Right lobe of liver (tissue), 6 donors: ENCODE data around the gene MFSD2A. TPM values are rescaled to one million over a fixed set of nuclear protein-coding genes. Genes with fewer than 3 reads are reported as not detected.
A peak's percentile ranks its signal among the peaks of the same experiment; 100 is the strongest.

Experiments
- ATAC-seq, 4 donors: fragments of 200-7000 bp; cut with Tn5 transposase; one replicate each; pipeline ENCODE4 v1.9.1; 2020; ENCODE audit warnings: mild to moderate bottlenecking in 4 of 4, moderate library complexity in 4 of 4
- DNase-seq, 3 donors: peaks; one replicate each; pipeline ENCODE4 v3.0.0-alpha.2; 2020
- H3K27ac ChIP-seq, 3 donors: fragments of 200-600 bp; one replicate each; pipeline ENCODE4 v1.8.0; 2022
- H3K27me3 ChIP-seq, 2 donors: fragments of 200-600 bp; one replicate each; pipeline ENCODE4 v1.8.0; 2022
- H3K36me3 ChIP-seq, 4 donors: fragments of 200-600 bp; sonication (generic) in 1 of 4; one replicate each; pipeline versions ENCODE4 v1.5.1 to v1.8.0; 2017 to 2022; ENCODE audit warnings: control low read depth in 1 of 4
- H3K4me1 ChIP-seq, 4 donors: fragments of 200-600 bp; sonication (generic) in 1 of 4; one replicate each; pipeline versions ENCODE4 v1.5.1 to v1.8.0; 2017 to 2022; ENCODE audit warnings: control low read depth in 1 of 4
- H3K4me3 ChIP-seq, 3 donors: fragments of 200-600 bp; one replicate each; pipeline ENCODE4 v1.8.0; 2022
- H3K9me3 ChIP-seq, 4 donors: fragments of 200-600 bp; sonication (generic) in 1 of 4; one replicate each; pipeline versions ENCODE4 v1.5.1 to v1.8.0; 2017 to 2022; ENCODE audit warnings: control low read depth in 1 of 4
- POLR2A ChIP-seq: fragments of 450-650 bp; IDR thresholded peaks from one replicate; pipeline ENCODE4 v1.6.1; 2017; ENCODE audit warnings: antibody characterized with exemption, mild to moderate bottlenecking
- WGBS: methylation state at CpG from one replicate; pipeline ENCODE4 v1.1.6; 2018; ENCODE audit warnings: low coverage, low lambda C conversion rate; ENCODE audit not compliant: insufficient coverage; ENCODE audit errors: missing lambda C conversion rate; 5-methylcytosine and 5-hydroxymethylcytosine counted together
- intact Hi-C, 2 donors: fragments of 100-400 bp; cut with DNase I; formaldehyde crosslinking; loops; one replicate each; pipeline versions ENCODE4 v1.11.2 to v1.14.1; 2022
- total RNA-seq, 6 experiments: library from RNA; depleted of rRNA in 2 of 6; stranded (reverse); fragments of >200 nt in 2 of 6; fragmentation: NEBNext Ultra II Directional in 3 of 6; extraction: Animal tissue kit (Norgen Biotek cat#: 25700) in 3 of 6; gene quantifications; one replicate each; pipeline versions ENCODE4 v1.1.0 to v1.2.4, GENCODE V29; 2016 to 2023
- TF ChIP-seq, protein P1 (sequence below), 4 donors: fragments of 200-600 bp in 3 of 4; fragments of 450-650 bp in 1 of 4; IDR thresholded peaks; one replicate each; pipeline versions ENCODE4 v1.5.1 to v1.8.0; 2016 to 2022; ENCODE audit warnings: antibody characterized with exemption in 4 of 4, mild to moderate bottlenecking in 2 of 4
- donor health status: DM: no; HTN: yes; CAD: no.
- donor health status: DM: no; HTN: no; CAD: no.
- donor health status: DM: no; HTN: no; CAD: no.
- donor health status: DM: no; HTN: yes; CAD: no.
- donor health status: DM: no; HTN: yes; CAD: no.

MFSD2A gene
- total RNA-seq, 6 experiments from 2014 or later, result 44.3 to 292 (median 113) TPM

DNA sequence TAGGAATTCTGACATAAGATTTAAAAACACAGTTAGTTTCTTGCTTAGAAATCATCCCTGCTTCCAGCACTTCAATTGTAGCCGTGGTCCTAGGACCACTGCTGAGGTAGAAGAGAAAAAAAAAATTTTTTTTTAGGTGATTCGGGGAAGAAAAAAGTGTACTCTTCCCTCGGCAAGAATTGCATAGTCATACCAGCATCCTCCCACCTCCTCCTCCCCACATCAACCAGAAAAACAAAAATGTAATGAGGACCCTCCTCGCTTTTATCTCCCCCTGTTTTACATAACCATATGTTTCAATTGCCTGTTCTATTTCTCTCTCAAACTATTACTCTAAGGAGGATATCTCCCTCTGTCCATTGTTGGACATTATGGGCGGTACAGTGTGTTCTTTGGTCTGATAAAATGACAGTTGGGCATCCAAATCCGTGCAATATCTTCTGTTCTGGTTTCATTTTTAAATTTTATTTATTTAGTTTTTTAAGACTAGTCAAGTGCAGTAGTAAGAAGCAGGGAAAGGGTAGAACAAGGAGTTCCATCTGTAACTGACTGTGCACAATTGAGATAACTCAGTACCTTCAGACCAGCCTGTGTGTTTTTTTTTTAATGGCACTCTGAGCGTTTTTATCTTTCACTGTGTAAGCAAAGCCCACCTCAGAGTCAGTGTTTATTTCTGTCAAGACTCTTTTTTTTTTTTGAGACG, 10.4 kb upstream of the MFSD2A start:
- H3K9me3 ChIP-seq, result no peaks in the 10 kb centered on the region
- WGBS, result 55% methylated on average over 8 of the region's 8 CpGs
- no peak overlapping the region for H3K27ac ChIP-seq
- intact Hi-C loops, result no loop called here
- no peaks in the 10 kb centered on the region for H3K36me3 ChIP-seq
- TF ChIP-seq, protein P1, sequence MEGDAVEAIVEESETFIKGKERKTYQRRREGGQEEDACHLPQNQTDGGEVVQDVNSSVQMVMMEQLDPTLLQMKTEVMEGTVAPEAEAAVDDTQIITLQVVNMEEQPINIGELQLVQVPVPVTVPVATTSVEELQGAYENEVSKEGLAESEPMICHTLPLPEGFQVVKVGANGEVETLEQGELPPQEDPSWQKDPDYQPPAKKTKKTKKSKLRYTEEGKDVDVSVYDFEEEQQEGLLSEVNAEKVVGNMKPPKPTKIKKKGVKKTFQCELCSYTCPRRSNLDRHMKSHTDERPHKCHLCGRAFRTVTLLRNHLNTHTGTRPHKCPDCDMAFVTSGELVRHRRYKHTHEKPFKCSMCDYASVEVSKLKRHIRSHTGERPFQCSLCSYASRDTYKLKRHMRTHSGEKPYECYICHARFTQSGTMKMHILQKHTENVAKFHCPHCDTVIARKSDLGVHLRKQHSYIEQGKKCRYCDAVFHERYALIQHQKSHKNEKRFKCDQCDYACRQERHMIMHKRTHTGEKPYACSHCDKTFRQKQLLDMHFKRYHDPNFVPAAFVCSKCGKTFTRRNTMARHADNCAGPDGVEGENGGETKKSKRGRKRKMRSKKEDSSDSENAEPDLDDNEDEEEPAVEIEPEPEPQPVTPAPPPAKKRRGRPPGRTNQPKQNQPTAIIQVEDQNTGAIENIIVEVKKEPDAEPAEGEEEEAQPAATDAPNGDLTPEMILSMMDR (IDR thresholded peaks at IDR 0.05), result no peak
- no peak for TF ChIP-seq POLR2A
- H3K27me3 ChIP-seq, result no peaks in the 10 kb centered on the region
- no peak overlapping the region for H3K4me3 ChIP-seq
- H3K4me1 ChIP-seq, result peaks cover 0 to 17% (median 6%) of the 10 kb centered on the region in 4 donors
- DNase-seq (no peak), ATAC-seq (no peak)

DNA sequence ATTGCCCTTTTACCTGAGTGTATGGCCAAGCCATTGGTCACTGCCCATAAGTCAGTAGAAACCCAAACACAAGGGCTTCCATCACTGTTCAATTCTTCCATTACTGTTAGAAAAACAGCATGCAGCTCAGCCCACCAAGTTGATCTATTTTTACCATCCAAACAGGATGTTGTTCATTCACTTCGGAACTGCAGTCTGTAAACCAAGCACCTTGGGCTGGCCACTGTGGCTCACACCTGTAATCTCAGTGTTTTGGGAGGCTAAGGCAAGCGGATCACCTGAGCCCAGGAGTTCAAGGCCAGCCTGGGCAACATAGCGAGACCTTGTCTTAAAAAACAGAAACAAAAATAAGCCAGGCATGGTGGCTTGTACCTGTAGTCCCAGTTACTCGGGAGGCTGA, 8.7 kb upstream of the MFSD2A start:
- Histone ChIP-seq H3K36me3 (no peaks in the 10 kb centered on the region), H3K4me1 (peaks cover 0 to 17% (median 6%) of the 10 kb centered on the region in 4 donors), H3K4me3 (no peak overlapping the region), H3K27me3 (no peaks in the 10 kb centered on the region), H3K27ac (no peak overlapping the region), H3K9me3 (no peaks in the 10 kb centered on the region)
- WGBS, result 43% methylated on average over 2 of the region's 4 CpGs
- DNase-seq (no peak), ATAC-seq (no peak)
- TF ChIP-seq, protein P1 (IDR thresholded peaks at IDR 0.05), result no peak
- no peak for TF ChIP-seq POLR2A
- intact Hi-C loops, result no loop called here

DNA sequence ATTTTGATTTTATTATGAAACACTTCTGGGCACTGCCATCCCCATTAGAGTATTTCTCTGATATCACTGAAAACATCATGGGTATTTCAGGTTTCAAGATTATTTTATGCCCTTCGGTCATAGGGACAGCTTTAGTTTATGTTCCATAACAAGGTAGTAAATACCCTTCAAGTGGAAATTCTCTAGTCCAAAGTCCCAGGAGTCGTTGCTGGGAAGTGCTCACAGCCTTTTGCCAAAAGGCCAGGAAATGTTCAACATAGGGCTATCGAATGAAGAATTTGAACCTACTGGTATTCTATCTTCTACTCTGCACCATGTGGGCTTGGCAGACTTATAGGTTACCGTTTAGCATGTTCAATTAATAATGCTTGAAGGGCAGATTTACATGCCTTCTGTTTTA, 7.7 kb upstream of the MFSD2A start:
- H3K27me3 ChIP-seq, result no peaks in the 10 kb centered on the region
- H3K27ac ChIP-seq, result peak overlapping the region in 2 of 3 donors; percentile 42 to 49
- peak; percentile 72 to 85 (median 76) for ATAC-seq
- peaks cover 0 to 17% (median 6%) of the 10 kb centered on the region in 4 donors for H3K4me1 ChIP-seq
- no peaks in the 10 kb centered on the region for H3K9me3 ChIP-seq
- DNase-seq, result no peak
- H3K36me3 ChIP-seq, result no peaks in the 10 kb centered on the region
- TF ChIP-seq POLR2A, result no peak
- H3K4me3 ChIP-seq, result no peak overlapping the region
- intact Hi-C loops, result no loop called here
- 19% methylated on average over 4 of the region's 4 CpGs for WGBS

DNA sequence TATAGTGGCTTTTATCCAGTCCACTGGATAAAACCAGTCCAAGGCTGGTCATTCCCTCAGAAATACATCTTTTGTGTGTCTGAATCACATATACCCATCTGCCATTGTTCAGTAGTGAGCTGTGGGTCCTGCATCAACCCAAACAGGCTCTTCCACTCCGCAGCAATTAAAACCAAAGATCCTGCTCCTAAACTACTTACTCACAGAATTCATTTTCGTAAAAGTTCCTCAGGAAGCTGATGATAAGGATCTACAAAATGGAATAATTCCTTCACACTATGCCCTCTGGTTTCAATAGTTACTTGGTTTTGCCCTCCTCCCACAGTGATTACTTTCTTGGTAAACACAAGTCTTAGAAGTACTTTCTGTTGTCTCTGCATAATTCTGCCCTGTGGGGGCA, 5.1 kb upstream of the MFSD2A start:
- intact Hi-C loops, result no loop called here
- 90% methylated on average over 2 of the region's 2 CpGs for WGBS

DNA sequence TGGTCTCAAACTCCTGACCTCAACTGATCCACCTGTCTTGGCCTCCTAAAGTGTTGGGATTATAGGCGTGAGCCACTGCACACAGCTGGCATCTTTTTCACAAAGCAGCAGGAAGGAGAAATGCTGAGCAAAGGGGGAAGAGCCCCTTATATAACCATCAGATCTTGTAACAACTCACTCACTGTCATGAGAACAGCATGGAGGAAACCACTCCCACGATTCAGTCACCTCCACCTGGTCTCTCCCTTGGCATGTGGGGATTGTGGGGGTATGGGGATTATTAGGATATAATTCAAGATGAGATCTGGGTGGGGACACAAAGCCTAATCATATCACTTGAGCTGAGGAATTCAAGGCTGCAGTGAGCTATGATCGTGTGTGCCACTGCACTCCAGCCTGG, 3.0 kb upstream of the MFSD2A start:
- Histone ChIP-seq H3K27ac (no peak overlapping the region), H3K36me3 (peaks cover 0 to under 1% (median 0%) of the 10 kb centered on the region in 4 donors), H3K9me3 (no peaks in the 10 kb centered on the region), H3K27me3 (no peaks in the 10 kb centered on the region), H3K4me1 (peaks cover 0 to 24% (median 4%) of the 10 kb centered on the region in 4 donors), H3K4me3 (no peak overlapping the region)
- TF ChIP-seq POLR2A, result no peak
- TF ChIP-seq, protein P1 (IDR thresholded peaks at IDR 0.05), result no peak
- no peak for DNase-seq
- intact Hi-C loops, result no loop called here
- 75% methylated on average over 2 of the region's 3 CpGs for WGBS
- no peak for ATAC-seq

More for the DNA sequence above, 5.1 kb upstream of the MFSD2A start:
- no peaks in the 10 kb centered on the region for H3K36me3 ChIP-seq
- ATAC-seq (no peak), DNase-seq (no peak)
- TF ChIP-seq, protein P1 (IDR thresholded peaks at IDR 0.05), result no peak
- TF ChIP-seq POLR2A, result no peak
- no peaks in the 10 kb centered on the region for H3K9me3 ChIP-seq
- H3K27me3 ChIP-seq, result no peaks in the 10 kb centered on the region
- H3K27ac ChIP-seq, result no peak overlapping the region
- H3K4me3 ChIP-seq, result no peak overlapping the region
- peaks cover 0 to 23% (median 6%) of the 10 kb centered on the region in 4 donors for H3K4me1 ChIP-seq
